Activated CD4-positive, alpha-beta T cell treated with anti-CD3 and anti-CD28 coated beads, Interleukin-2, amount 50 U/mL, for 24 hours (primary cell): ENCODE measurements around the gene PADI2.

Experiments
- DNase-seq, 2 donors: peaks; one replicate each; pipeline ENCODE4 v3.0.0-alpha.2; 2020; ENCODE audit warnings: low read depth in 1 of 2, low spot score in 1 of 2

Gene PADI2

DNA sequence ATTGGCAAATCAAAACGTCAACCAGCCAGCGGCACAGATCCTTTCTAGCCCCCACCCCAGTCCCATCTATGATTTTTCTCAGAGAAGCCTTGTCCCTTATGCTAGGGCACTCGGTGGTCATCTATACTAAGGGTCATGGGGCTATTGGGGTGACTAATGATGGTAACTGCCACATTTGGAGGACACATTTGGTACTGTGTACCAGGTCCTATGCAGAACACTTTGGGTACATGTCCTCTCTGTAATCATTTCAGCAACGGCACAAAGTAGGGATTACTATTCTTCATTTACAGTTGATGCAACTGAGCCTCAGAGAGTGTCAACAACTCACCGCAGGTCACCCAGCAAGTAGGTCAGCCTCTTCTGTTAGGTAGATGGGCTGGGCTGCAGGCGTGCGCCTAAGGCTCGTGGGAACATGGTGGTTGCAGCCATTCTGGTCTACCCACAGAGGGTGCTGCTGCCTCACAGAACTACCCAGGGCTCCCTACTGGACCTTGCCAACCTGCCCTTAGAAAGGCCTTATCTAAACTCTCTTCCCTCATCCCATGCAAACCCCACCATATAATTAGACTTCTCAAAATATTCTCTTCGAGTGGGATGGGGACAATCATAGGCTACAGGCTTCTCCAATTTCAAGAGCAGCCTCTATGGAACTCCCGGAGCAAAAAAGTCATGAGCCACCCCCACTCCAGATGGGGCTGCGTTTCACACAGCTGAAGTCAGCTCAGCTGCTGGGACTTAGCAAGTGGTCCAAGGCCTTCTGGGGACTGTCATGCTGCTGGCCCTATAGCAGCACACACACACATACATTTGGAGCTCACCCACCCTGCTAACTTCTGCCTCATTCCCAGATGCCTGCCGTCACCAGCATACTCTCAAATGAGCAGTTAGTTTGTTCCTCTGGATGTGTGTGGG is 59.6 kb downstream of the PADI2 start:
- DNase-seq, result no peak

DNA sequence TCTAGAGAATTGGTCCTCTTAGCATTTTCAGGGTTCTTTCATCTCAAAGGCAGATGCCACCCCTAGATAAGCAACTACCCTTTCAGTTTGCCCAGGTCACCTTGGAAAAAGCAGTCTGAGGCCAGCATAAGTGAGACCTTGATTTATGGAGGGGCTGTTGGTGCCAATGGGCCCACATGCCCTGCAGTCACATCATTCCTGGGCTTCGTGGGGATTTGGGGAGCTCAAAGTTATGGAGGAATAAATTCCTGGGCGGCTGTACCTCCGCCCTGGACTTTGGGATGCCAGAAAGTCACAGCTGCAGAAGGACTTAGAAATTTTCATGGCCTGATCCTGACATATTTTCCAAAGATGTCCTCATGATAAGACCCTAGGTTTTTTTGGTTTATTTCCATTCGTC is 62.7 kb downstream of the PADI2 start:
- DNase-seq, result no peak

DNA sequence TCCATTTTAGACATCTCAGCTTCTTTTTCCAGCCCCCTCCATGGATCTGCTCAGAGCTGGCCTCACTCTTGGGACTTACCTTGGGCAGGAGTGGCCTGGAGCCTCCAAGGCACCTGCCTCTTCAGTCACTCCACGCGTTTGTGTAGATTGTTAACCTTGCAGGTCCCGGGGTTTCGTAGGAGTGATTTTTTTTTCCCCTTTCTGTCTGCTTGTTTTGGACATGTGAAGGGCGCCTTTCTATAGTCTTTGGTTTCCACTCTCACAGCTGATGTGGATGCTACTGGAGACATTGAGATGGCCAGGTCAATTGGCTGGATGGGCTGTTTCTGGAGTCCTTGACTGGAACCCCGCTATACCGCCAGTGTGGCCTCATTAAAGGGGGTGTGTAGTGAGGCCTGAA is 63.5 kb downstream of the PADI2 start:
- no peak for DNase-seq

GRCh38 chr1:17053685-17054410 is 65.4 kb downstream of the PADI2 start, which contains the start of gene SDHB:
Gene SDHB, minus strand, starts transcription at chr1:17054032. Its CDS starts 13 bp downstream, at chr1:17054019.
- peak; percentile 99 for DNase-seq

DNA sequence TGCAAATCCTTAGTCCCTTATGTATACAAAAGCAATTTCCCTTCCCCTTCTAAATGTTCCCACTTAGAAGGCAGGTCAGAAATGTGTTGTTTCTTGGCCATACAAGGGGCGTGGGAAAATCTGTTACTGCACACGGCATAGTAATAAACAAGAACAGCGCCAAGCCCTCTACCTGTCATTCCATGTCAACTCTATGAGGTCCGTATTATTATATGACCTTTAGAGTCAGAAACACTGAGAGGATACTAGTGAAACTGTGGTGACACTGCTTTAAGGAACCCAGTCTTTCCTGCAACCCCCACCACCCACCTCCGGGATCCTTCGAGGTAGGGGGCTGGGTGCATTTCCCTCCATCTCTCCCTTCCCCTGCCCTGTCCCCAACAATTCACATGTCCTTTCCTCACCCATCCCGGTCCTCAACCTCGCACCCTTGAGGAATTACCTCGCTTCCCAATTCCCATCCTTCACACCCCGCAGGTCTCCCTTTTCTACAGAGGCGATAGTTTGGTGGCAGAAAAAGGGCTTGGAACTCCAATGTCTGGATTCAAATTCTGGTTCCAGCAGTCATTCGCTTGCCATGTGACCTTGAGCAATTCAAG is 66.1 kb downstream of the PADI2 start:
- no peak for DNase-seq

GRCh38 chr1:17052641-17053040 is 66.6 kb downstream of the PADI2 start:
- DNase-seq, result no peak

DNA sequence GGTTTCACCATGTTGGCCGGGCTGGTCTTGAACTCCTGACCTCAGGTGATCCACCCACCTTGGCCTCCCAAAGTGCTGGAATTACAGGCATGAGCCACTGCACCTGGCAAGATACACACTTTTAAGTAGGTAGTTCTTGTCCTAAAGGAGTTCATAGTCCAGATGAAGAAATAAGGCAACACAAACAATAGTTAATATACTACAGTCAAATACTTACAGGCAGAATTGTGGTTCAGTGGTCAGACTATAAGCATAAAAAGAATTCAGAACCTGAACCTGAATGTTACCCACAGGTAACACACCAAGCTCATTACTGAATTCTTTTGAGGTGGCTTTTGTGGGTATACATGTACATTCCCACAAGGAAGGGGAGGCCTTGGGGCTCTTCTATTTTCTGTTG is 67.2 kb downstream of the PADI2 start:
- no peak for DNase-seq

DNA sequence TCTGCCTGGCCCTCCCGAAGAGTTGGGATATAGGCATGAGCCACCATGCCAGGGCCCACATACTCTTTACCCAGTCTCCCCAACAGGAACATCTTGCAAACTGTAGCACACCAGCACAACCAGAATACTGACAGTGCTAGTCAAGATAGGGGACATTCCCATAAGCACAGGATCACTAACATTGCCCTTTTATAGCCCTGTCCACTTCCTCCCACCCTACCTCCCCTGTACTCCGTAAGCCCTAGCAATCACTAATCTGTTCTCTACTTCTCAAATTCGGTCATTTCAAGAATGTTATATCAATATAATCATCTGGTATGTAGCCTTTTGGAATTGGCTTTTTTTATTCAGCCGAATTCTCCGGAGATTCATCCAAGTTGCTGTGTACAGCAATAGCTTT is 71.3 kb downstream of the PADI2 start:
- no peak for DNase-seq

DNA sequence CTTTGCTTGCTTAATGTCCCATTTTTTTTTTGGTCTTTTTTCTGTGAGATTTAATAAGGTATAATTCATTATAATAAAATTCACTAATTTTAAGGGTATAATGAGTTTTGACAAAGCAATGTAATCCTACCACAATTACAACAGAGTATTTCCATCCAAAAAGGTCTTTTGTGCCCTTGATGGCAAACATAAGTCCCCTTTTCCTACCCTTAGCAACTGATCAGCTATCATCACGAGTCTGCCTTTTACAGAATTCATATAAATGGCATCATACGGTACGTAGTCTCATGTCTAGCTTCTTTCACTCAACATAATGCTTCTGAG is 73.0 kb downstream of the PADI2 start:
- no peak for DNase-seq

DNA sequence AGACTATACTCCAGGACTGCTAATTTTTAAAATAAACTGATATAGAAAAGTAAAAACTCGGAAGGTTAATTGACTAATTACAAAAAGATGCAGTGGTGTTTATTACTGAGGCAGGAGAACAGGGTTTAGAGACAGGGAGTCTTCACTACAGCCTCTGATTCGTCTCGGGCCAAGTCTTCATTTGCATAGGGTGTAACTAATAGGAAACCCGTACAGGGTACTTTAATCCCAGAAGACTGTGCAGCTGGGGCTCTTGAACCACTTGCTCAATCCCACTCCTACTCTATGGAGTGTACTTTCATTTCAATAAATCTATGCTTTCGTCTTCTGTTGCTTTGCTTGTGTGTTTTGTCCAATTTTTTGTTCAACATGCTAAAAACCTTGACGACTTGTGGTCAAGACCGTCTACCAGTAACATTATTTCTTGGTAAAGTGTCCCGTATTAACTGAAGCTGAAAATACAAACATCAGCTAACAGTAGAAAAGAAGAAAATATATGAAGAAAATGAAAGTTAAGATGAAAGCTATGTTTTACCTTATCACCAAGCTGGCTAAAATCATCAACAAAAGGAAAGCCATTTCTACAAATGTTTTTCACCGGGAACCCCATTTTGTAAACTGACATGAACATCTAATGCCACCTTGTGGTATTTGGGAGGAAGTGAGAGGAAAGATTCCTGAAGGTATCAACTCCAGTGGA is 73.5 kb downstream of the PADI2 start:
- DNase-seq, result no peak

GRCh38 chr1:17045150-17045549 is 74.1 kb downstream of the PADI2 start:
- no peak for DNase-seq

DNA sequence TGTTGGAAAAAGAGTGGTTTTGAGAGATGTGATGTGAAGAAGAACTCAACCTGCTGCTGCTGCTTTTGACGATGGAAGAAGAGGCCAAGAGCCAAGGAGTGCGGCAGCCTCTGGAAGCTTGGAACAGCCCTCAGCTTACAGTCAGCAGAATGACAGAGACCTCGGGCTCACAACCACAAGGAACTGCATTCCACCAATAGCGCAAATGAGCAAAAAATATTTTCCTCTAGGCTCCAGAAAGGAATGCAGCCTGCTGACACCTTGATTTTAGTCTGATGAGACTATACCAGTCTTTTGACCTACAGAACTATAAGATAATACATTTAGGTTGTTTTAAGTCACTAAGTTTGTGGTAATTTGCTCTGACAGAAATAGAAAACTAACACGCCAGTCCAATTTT is 75.6 kb downstream of the PADI2 start:
- DNase-seq, result no peak

GRCh38 chr1:17040135-17040534 is 79.1 kb downstream of the PADI2 start:
- no peak for DNase-seq

- no peak for DNase-seq
Measured at GRCh38 chr1:17039522-17039921, 79.7 kb downstream of the PADI2 start.

DNA sequence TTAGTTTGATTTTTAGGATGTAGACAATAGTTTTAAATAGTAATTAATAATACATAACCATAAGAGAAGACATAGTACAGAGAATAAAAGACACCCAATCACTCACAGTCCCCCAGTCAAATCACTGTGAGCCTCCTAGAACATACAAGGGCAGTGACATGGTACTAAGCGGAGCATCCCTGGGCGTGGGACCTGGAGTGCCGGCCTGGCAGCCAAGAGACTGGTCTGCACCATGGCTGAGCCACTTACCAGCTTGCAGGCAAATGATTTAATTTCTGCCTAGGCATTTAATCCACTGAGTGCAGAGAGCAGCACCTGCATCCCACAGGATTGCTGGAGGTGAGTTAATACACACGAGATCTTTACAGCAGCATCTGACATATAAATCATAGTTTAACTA is 85.8 kb downstream of the PADI2 start:
- DNase-seq, result no peak

DNA sequence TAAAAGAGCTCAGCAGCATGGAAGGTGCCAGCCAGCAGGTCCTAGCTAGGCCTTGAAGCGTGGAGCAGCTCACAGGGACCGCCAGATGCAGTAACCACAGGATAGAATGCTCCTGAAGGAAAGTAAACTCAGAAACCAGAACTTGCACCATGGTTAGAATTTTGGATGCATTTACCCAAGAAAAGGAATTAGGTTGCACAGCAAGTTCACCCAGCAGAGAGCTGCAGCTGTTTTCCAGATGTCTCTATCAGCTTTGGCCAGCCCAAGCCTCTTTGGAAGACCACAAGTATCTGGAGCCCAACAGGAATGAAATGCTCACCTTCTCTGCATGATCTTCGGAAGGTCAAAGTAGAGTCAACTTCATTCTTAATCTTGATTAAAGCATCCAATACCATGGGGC is 86.5 kb downstream of the PADI2 start:
- no peak for DNase-seq

DNA sequence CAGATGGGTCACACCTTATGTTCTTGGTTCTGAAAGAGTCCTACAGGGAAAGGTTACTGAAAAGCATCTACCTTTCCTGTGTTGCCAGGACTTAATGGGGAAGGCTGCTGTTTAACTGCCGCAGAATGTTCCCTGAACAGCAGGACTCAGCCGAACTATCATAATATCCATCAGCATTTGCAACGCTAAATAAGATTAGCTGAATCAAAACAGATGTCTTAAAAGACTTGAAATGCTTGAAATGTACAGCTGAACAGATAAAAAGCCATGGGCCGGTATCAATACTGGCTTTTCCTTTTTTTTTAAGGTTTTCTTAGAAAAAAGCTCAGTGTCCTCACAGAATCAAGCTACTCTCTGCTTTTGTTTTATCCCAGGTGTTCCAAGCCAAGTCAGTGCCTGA is 87.8 kb downstream of the PADI2 start:
- no peak for DNase-seq

DNA sequence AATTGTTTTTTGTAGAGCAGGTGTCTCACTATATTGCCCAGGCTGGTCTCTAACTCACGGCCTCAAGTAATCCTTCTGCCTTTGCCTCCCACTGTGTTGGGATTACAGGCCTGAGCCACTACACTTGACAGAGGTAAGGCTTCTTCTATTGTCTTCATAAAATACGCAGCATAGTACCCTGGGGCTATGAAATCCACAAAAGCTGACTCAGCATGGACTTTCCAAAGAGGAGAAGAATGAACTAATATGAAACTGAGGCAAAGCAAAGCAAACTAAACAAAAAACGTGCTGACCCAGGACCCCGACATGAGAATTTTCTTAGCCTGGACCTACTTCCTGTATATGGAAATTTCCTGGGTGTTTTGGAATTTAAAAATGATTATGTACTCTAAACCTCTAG is 89.0 kb downstream of the PADI2 start:
- no peak for DNase-seq

- no peak for DNase-seq
Measured at GRCh38 chr1:17028662-17029188, 90.5 kb downstream of the PADI2 start.

DNA sequence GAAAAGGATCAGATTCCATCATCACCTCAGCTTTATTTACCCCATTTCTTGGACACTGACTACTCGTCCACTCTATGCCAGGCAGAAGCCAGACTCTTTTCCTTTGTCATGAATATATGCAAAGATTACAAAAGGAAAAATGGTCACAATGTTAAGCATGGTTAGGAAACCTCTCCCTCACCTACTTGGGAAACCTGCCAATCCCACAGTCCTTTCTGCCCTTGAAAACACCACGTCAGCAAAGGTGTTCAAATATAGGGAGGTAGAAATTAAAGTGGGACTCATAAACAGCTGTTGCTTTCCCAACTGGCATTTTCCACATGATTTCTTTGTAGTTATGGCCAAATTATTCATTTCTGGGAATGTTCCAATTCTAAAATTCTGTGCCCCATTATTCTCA is 91.4 kb downstream of the PADI2 start:
- no peak for DNase-seq

DNA sequence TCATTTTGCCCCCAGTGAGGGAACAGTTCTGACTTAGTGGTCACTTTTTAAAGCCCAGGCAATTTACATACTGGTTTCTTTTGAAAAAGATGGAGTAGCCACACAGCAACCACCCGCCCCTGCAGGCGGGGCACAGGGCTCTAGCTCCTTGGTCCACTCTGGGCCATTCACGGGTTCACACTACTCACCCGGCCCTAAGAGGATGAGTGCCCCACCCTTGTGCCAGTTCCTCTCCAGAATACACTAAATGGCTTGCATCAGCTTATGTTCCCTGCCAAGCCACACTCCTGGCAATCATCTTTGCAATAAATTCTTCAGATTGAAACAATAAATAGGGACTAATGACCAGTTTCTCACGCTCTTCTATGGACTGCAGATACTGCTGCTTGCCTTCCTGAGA is 91.8 kb downstream of the PADI2 start:
- no peak for DNase-seq
